NCI-H2171 treated with DMSO at 0.1 percent for 48 hours (cell line): ENCODE results near the gene CLCN7.
A peak's percentile ranks its signal among the peaks of the same experiment; 100 is the strongest.

Source experiments
- DNase-seq: peaks from one replicate; lab custom pipeline; 2025; lab: John Stamatoyannopoulos, UW

Gene CLCN7

GRCh38 chr16:1502092-1503004 lies 27.5 kb upstream of the CLCN7 start:
- no peak for DNase-seq

- DNase-seq = no peak
These were observed 26.8 kb upstream of the CLCN7 start for GRCh38 chr16:1501630-1502029.

- DNase-seq = no peak
These were observed 25.8 kb upstream of the CLCN7 start for GRCh38 chr16:1500465-1501150.

GRCh38 chr16:1499756-1500464 lies 25.1 kb upstream of the CLCN7 start:
- no peak for DNase-seq

- DNase-seq = no peak
These were observed 24.3 kb upstream of the CLCN7 start for GRCh38 chr16:1498899-1499676.

- no peak for DNase-seq
These were observed 22.3 kb upstream of the CLCN7 start for GRCh38 chr16:1497014-1497598.

GRCh38 chr16:1496464-1496863 lies 21.6 kb upstream of the CLCN7 start:
- no peak for DNase-seq

- no peak for DNase-seq
These were observed 21.0 kb upstream of the CLCN7 start for GRCh38 chr16:1495889-1496262.

GRCh38 chr16:1495211-1495888 lies 20.5 kb upstream of the CLCN7 start:
- DNase-seq = no peak

GRCh38 chr16:1494711-1495110 lies 19.9 kb upstream of the CLCN7 start:
- no peak for DNase-seq

- no peak for DNase-seq
These were observed 19.4 kb upstream of the CLCN7 start for GRCh38 chr16:1494129-1494640.

GRCh38 chr16:1493746-1494094 lies 18.9 kb upstream of the CLCN7 start:
- DNase-seq = no peak

GRCh38 chr16:1492923-1493745 lies 18.3 kb upstream of the CLCN7 start, which contains the start of gene TELO2:
TELO2 (plus strand) TSS chr16:1493360; CDS start chr16:1494282, 922 bp downstream.
- peak; percentile 68 for DNase-seq

- no peak for DNase-seq
These were observed 17.5 kb upstream of the CLCN7 start for GRCh38 chr16:1492082-1492922.

GRCh38 chr16:1491327-1491726 lies 16.5 kb upstream of the CLCN7 start:
- no peak for DNase-seq

GRCh38 chr16:1489077-1489476 lies 14.2 kb upstream of the CLCN7 start:
- DNase-seq = no peak

GRCh38 chr16:1488619-1489018 lies 13.8 kb upstream of the CLCN7 start, which contains the start of gene PTX4:
PTX4 (minus strand) TSS chr16:1488944; CDS start chr16:1488909, 35 bp downstream.
- DNase-seq = no peak

GRCh38 chr16:1488054-1488601 lies 13.3 kb upstream of the CLCN7 start:
- DNase-seq = no peak
